Tibial nerve (tissue), 4 donors: Measurements from ENCODE around the gene DGKQ. TPM values are rescaled to one million over a fixed set of nuclear protein-coding genes. Genes with fewer than 3 reads are reported as not detected.
A peak's percentile ranks its signal among the peaks of the same experiment; 100 is the strongest.

Source experiments
- DNase-seq, 2 donors: peaks; one replicate each; pipeline ENCODE4 v3.0.0-alpha.2; 2019; ENCODE audit warnings: low spot score in 2 of 2
- H3K27ac ChIP-seq, 4 donors: fragments of 200-600 bp; sonication (generic) in 3 of 4; one replicate each; pipeline ENCODE4 v1.5.1; 2017 to 2019; ENCODE audit warnings: mild to moderate bottlenecking in 1 of 4
- H3K27me3 ChIP-seq, 2 donors: fragments of 200-600 bp; sonication (generic) in 1 of 2; one replicate each; pipeline versions ENCODE4 v1.5.1 to v1.6.0; 2017 to 2019
- H3K36me3 ChIP-seq, 3 donors: fragments of 200-600 bp; sonication (generic); one replicate each; pipeline ENCODE4 v1.5.1; 2018 to 2019
- H3K4me1 ChIP-seq, 4 donors: fragments of 200-600 bp; sonication (generic) in 3 of 4; one replicate each; pipeline ENCODE4 v1.5.1; 2017 to 2019
- H3K4me3 ChIP-seq, 4 donors: fragments of 200-600 bp; sonication (generic) in 3 of 4; one replicate each; pipeline ENCODE4 v1.5.1; 2017 to 2019; ENCODE audit warnings: mild to moderate bottlenecking in 1 of 4, moderate library complexity in 1 of 4
- H3K9me3 ChIP-seq, 4 donors: fragments of 200-600 bp; sonication (generic) in 3 of 4; one replicate each; pipeline ENCODE4 v1.5.1; 2017 to 2019
- CTCF ChIP-seq, 5 experiments: fragments of 200-600 bp in 3 of 5; fragments of 450-650 bp in 2 of 5; sonication (generic) in 3 of 5; IDR thresholded peaks; one replicate each; pipeline ENCODE4 v1.5.1; 2016 to 2019; ENCODE audit warnings: antibody characterized with exemption in 5 of 5, mild to moderate bottlenecking in 3 of 5, moderate library complexity in 2 of 5
- EP300 ChIP-seq, 2 donors: sonication (generic); formaldehyde crosslinking; IDR thresholded peaks; one replicate each; pipeline ENCODE4 v1.6.1; 2017; ENCODE audit warnings: antibody characterized with exemption in 2 of 2, mild to moderate bottlenecking in 1 of 2
- POLR2A ChIP-seq, 2 donors: fragments of 450-650 bp; IDR thresholded peaks; one replicate each; pipeline ENCODE4 v1.6.1; 2017; ENCODE audit warnings: antibody characterized with exemption in 2 of 2, mild to moderate bottlenecking in 2 of 2, moderate library complexity in 2 of 2
- WGBS, 2 donors: methylation state at CpG; one replicate each; pipeline ENCODE4 v1.1.5; 2018; 5-methylcytosine and 5-hydroxymethylcytosine counted together
- total RNA-seq, 4 donors: library from RNA; depleted of rRNA; stranded (reverse); fragments of >200 nt; gene quantifications; one replicate each; pipeline ENCODE4 v1.1.0, GENCODE V29; 2016

The DGKQ gene
- total RNA-seq, 4 donors from 2014 or later: 9.0 to 23.4 (median 13.6) TPM

- peak in 1 of 2 donors; percentile 23 for DNase-seq
- 2 to 14% methylated on average over 19 to 25 of the region's 69 CpGs for WGBS, 2 donors
- no peak for TF ChIP-seq CTCF (IDR thresholded peaks at IDR 0.05)
- TF ChIP-seq POLR2A (IDR thresholded peaks at IDR 0.05): no peak
- no peak for TF ChIP-seq EP300 (IDR thresholded peaks at IDR 0.05)
- no peaks in the 10 kb centered on the region for H3K9me3 ChIP-seq
- no peaks in the 10 kb centered on the region for H3K36me3 ChIP-seq
- H3K27ac ChIP-seq: peak overlapping the region in 3 of 4 donors; percentile 34 to 64 (median 37)
- H3K27me3 ChIP-seq: peaks cover 0 to 20% of the 10 kb centered on the region in 2 donors
- peaks cover 0 to 75% (median 45%) of the 10 kb centered on the region in 4 donors for H3K4me1 ChIP-seq
- H3K4me3 ChIP-seq: peak overlapping the region; percentile 31 to 74 (median 41)
Observed at GRCh38 chr4:1012034-1012739, 38.8 kb upstream of the DGKQ start.

- peak overlapping the region in 2 of 4 donors; percentile 51 to 74 for H3K4me3 ChIP-seq
- peaks cover 0 to 5% (median 0%) of the 10 kb centered on the region in 4 donors for H3K9me3 ChIP-seq
- no peaks in the 10 kb centered on the region for H3K36me3 ChIP-seq
- 0% methylated on average over 8 of the region's 69 CpGs; no CpG with 5 or more reads in 1 of the 2 donors for WGBS, 2 donors
- peaks cover 0 to 69% (median 45%) of the 10 kb centered on the region in 4 donors for H3K4me1 ChIP-seq
- DNase-seq: no peak
- no peak overlapping the region for H3K27ac ChIP-seq
- TF ChIP-seq POLR2A (IDR thresholded peaks at IDR 0.05) (no peak), EP300 (IDR thresholded peaks at IDR 0.05) (no peak), CTCF (IDR thresholded peaks at IDR 0.05) (no peak)
- H3K27me3 ChIP-seq: peaks cover 0 to 25% of the 10 kb centered on the region in 2 donors
Observed at GRCh38 chr4:1011666-1012033, 38.3 kb upstream of the DGKQ start.

GRCh38 chr4:1011022-1011665 lies 37.8 kb upstream of the DGKQ start, which contains the start of gene FGFRL1:
FGFRL1 (plus strand) TSS chr4:1011626; CDS start chr4:1012486, 860 bp downstream.
- Histone ChIP-seq H3K36me3 (no peaks in the 10 kb centered on the region), H3K27ac (peak within 1 kb of the TSS; percentile 50 to 88 (median 82)), H3K4me3 (peak within 1 kb of the TSS; percentile 47 to 74 (median 55)), H3K4me1 (peaks cover 0 to 64% (median 44%) of the 10 kb centered on the region in 4 donors), H3K27me3 (peaks cover 0 to 30% of the 10 kb centered on the region in 2 donors), H3K9me3 (peaks cover 0 to 5% (median 0%) of the 10 kb centered on the region in 4 donors)
- 0 to 3% methylated on average over 15 to 56 of the region's 89 CpGs for WGBS, 2 donors
- peak; percentile 83 to 86 for DNase-seq
- TF ChIP-seq EP300 (IDR thresholded peaks at IDR 0.05): no peak
- TF ChIP-seq POLR2A (IDR thresholded peaks at IDR 0.05): no peak
- TF ChIP-seq CTCF (IDR thresholded peaks at IDR 0.05): no peak

- DNase-seq: peak; percentile 61 to 67
- peaks cover 0 to 36% of the 10 kb centered on the region in 2 donors for H3K27me3 ChIP-seq
- peaks cover 0 to 5% (median 0%) of the 10 kb centered on the region in 4 donors for H3K9me3 ChIP-seq
- H3K4me1 ChIP-seq: peaks cover 0 to 58% (median 39%) of the 10 kb centered on the region in 4 donors
- H3K4me3 ChIP-seq: peak overlapping the region; percentile 47 to 74 (median 55)
- WGBS, 2 donors: 1 to 2% methylated on average over 23 to 36 of the region's 36 CpGs
- no peak for TF ChIP-seq POLR2A (IDR thresholded peaks at IDR 0.05)
- peak in 1 of 5 experiments; percentile 3 for TF ChIP-seq CTCF (IDR thresholded peaks at IDR 0.05)
- no peaks in the 10 kb centered on the region for H3K36me3 ChIP-seq
- H3K27ac ChIP-seq: peak overlapping the region; percentile 50 to 88 (median 82)
Observed at GRCh38 chr4:1010395-1011021, 37.1 kb upstream of the DGKQ start.
